SU-DHL-6 (cell line): ENCODE measurements around the gene MAPK10.
A peak's percentile ranks its signal among the peaks of the same experiment; 100 is the strongest.

Experiments
- H2AFZ ChIP-seq: fragments of 200-600 bp; sonication (generic); 2 replicates; pipeline ENCODE4 v1.6.1; 2014; ENCODE audit warnings: low read depth, mild to moderate bottlenecking, moderate library complexity, mixed read lengths, antibody characterized with exemption, low read length; ENCODE audit not compliant: severe bottlenecking
- H3F3A ChIP-seq: fragments of 200-600 bp; shearing (Covaris generic); 2 replicates; pipeline ENCODE4 v1.6.0; 2016; ENCODE audit warnings: antibody characterized with exemption, mild to moderate bottlenecking; ENCODE audit not compliant: insufficient read depth
- H3K27ac ChIP-seq: fragments of 200-600 bp; sonication (generic); 2 replicates; pipeline ENCODE4 v1.5.1; 2016; ENCODE audit warnings: low read depth, mild to moderate bottlenecking, low read length, moderate library complexity, mixed read lengths
- H3K27me3 ChIP-seq: fragments of 200-600 bp; sonication (generic), shearing (Covaris generic); 2 replicates; pipeline ENCODE4 v1.6.0; 2014; ENCODE audit warnings: mild to moderate bottlenecking, low read length
- H3K36me3 ChIP-seq: fragments of 200-600 bp; sonication (generic); 2 replicates; pipeline ENCODE4 v1.6.1; 2014; ENCODE audit warnings: mild to moderate bottlenecking, low read length, mixed read lengths
- H3K4me2 ChIP-seq: fragments of 300-600, 200-600 bp; shearing (Covaris generic), sonication (generic); 2 replicates; pipeline ENCODE4 v1.6.0; 2014; ENCODE audit warnings: low read length, low read depth, mild to moderate bottlenecking; ENCODE audit not compliant: poor library complexity, severe bottlenecking
- H3K4me3 ChIP-seq: fragments of 200-600 bp; sonication (generic); 2 replicates; pipeline ENCODE4 v1.5.1; 2014; ENCODE audit warnings: antibody characterized with exemption, low read length, mild to moderate bottlenecking, mixed read lengths; ENCODE audit not compliant: insufficient read depth, poor library complexity, severe bottlenecking
- H3K79me2 ChIP-seq: fragments of 200-600 bp; sonication (generic); 2 replicates; pipeline ENCODE4 v1.6.1; 2014; ENCODE audit warnings: mild to moderate bottlenecking, low read length, moderate library complexity; ENCODE audit not compliant: insufficient read depth
- H3K9ac ChIP-seq: fragments of 200-600 bp; sonication (generic); 2 replicates; pipeline ENCODE4 v1.7.0; 2014; ENCODE audit warnings: mild to moderate bottlenecking, low read length
- H3K9me2 ChIP-seq: fragments of 200-600 bp; sonication (generic); replicated peaks from 2 replicates; pipeline ENCODE4 v1.6.1; 2014; ENCODE audit warnings: low read length; ENCODE audit not compliant: insufficient read depth
- H3K9me3 ChIP-seq: fragments of 200-600 bp; sonication (generic); 2 replicates; pipeline ENCODE4 v1.6.1; 2014; ENCODE audit warnings: low read length, mixed read lengths; ENCODE audit not compliant: insufficient read depth
- H4K20me1 ChIP-seq: fragments of 200-600 bp; sonication (generic); 2 replicates; pipeline ENCODE4 v1.6.1; 2014; ENCODE audit warnings: low read depth, mild to moderate bottlenecking, antibody characterized with exemption, low read length, moderate library complexity, mixed read lengths
- CTCF ChIP-seq: fragments of 200-600 bp; sonication (generic); IDR thresholded peaks from one replicate; pipeline ENCODE4 v1.5.1; 2017; ENCODE audit warnings: antibody characterized with exemption, mild to moderate bottlenecking, low read length, moderate library complexity; ENCODE audit not compliant: insufficient read depth, poor library complexity, severe bottlenecking
- EZH2phosphoT487 ChIP-seq: fragments of 200-600 bp; sonication (generic), shearing (Covaris generic); conservative IDR thresholded peaks from 2 replicates; pipeline ENCODE4 v1.6.1; 2018; ENCODE audit warnings: mild to moderate bottlenecking, antibody characterized with exemption, low read length, moderate library complexity, mixed read lengths

Gene MAPK10

GRCh38 chr4:86264241-86264640 is 95.6 kb downstream of the MAPK10 start:
- Histone ChIP-seq H3K9me3 (no peaks in the 10 kb centered on the region), H3K79me2 (peaks cover 82% of the 10 kb centered on the region), H2AFZ (no peak overlapping the region), H3K27me3 (no peaks in the 10 kb centered on the region), H3K4me3 (peak overlapping the region; percentile 20), H3K9ac (peak overlapping the region; percentile 64), H3K27ac (peak overlapping the region; percentile 36), H3K4me2 (peak overlapping the region; percentile 85), H3K36me3 (no peaks in the 10 kb centered on the region), H3F3A (peaks cover 8% of the 10 kb centered on the region; the same call in 1 of the 2 replicates), H4K20me1 (no peaks in the 10 kb centered on the region), H3K9me2 (no peaks in the 10 kb centered on the region)
- TF ChIP-seq EZH2phosphoT487: no peak
- no peak for TF ChIP-seq CTCF

GRCh38 chr4:86261636-86262035 is 98.2 kb downstream of the MAPK10 start:
- H3F3A ChIP-seq: no peaks in the 10 kb centered on the region
- no peaks in the 10 kb centered on the region for H4K20me1 ChIP-seq
- H3K4me3 ChIP-seq: no peak overlapping the region
- no peak overlapping the region for H2AFZ ChIP-seq
- no peak overlapping the region for H3K9ac ChIP-seq
- no peaks in the 10 kb centered on the region for H3K9me2 ChIP-seq
- no peak for TF ChIP-seq EZH2phosphoT487
- TF ChIP-seq CTCF: no peak
- H3K9me3 ChIP-seq: no peaks in the 10 kb centered on the region
- no peaks in the 10 kb centered on the region for H3K27me3 ChIP-seq
- no peak overlapping the region for H3K27ac ChIP-seq
- H3K79me2 ChIP-seq: peaks cover 78% of the 10 kb centered on the region
- peaks cover 3% of the 10 kb centered on the region; the same call in 1 of the 2 replicates for H3K36me3 ChIP-seq
- peak overlapping the region; percentile 85 for H3K4me2 ChIP-seq

GRCh38 chr4:86256086-86256485 is 103.8 kb downstream of the MAPK10 start:
- Histone ChIP-seq H3K9ac (no peak overlapping the region), H3K4me2 (no peak overlapping the region), H2AFZ (no peak overlapping the region), H3K9me2 (no peaks in the 10 kb centered on the region), H3F3A (no peaks in the 10 kb centered on the region), H3K27ac (no peak overlapping the region), H3K27me3 (no peaks in the 10 kb centered on the region), H3K9me3 (no peaks in the 10 kb centered on the region), H3K4me3 (no peak overlapping the region), H3K36me3 (peaks cover 10% of the 10 kb centered on the region), H3K79me2 (peaks cover 26% of the 10 kb centered on the region; the same call in 1 of the 2 replicates), H4K20me1 (no peaks in the 10 kb centered on the region)
- TF ChIP-seq EZH2phosphoT487 (no peak), CTCF (no peak)
